ENCODE results near the gene CCDC146. TPM values are rescaled to one million over a fixed set of nuclear protein-coding genes. Genes with fewer than 3 reads are reported as not detected.

CCDC146 gene
- total and polyA plus RNA-seq, 10 of the 15 experiments (the other 5 are each of a cell fraction or from before 2014, with no cell fraction given): 0.28 to 5.3 (median 1.3) TPM

- CTCF ChIA-PET: no interaction called here
- SMC1A ChIA-PET (ENCODE audit: uncharacterized antibody, unreplicated experiment): no interaction called here
- H3K4me3 ChIP-seq: no peak overlapping the region
- H3K27ac ChIP-seq (ENCODE audit: control insufficient read depth, insufficient read depth): no peak overlapping the region
- RAD21 ChIA-PET (ENCODE audit: unreplicated experiment): no interaction called here
- BruUV-seq (replicated peaks): no TSS peak
- intact Hi-C loops (cut with micrococcal nuclease; ENCODE audit: unreplicated experiment): no loop called here
- ATAC-seq (no peak), FAIRE-seq (no peak), DNase-seq (ENCODE audit: low read depth, low spot score) (no peak)
- H4K20me1 ChIP-seq (ENCODE audit: control insufficient read depth, insufficient read depth): no peaks in the 10 kb centered on the region
- no peaks in the 10 kb centered on the region for H3K9me3 ChIP-seq (replicated peaks; ENCODE audit: control insufficient read depth, insufficient read depth, low read length)
- POLR2A ChIA-PET: no interaction called here
- H3K36me3 ChIP-seq (ENCODE audit: control insufficient read depth in 2 of 2, insufficient read depth in 2 of 2, low read length in 1 of 2): no peaks in the 10 kb centered on the region
- in situ Hi-C loops (cut with MboI): no loop called here
- H3K9ac ChIP-seq (ENCODE audit: control insufficient read depth, insufficient read depth, low read length): no peak overlapping the region
- H3K27me3 ChIP-seq (replicated peaks in 1 of 2; ENCODE audit: control insufficient read depth in 2 of 2, insufficient read depth in 2 of 2, low read length in 1 of 2): no peaks in the 10 kb centered on the region
- H2AFZ ChIP-seq (ENCODE audit: control insufficient read depth, low read depth, low read length): no peak overlapping the region
- H3K4me2 ChIP-seq (ENCODE audit: control insufficient read depth, insufficient read depth): no peak overlapping the region
- WGBS (ENCODE audit: insufficient coverage, insufficient replicate concordance, low lambda C conversion rate, missing lambda C conversion rate): 50% methylated on average over 3 of the region's 3 CpGs
- H3K79me2 ChIP-seq (ENCODE audit: control insufficient read depth, insufficient read depth, low read length): no peaks in the 10 kb centered on the region
- TF ChIP-seq HCFC1 (IDR thresholded peaks at IDR 0.05; ENCODE audit: low read length): no peak
- TF ChIP-seq MYB (IDR thresholded peaks at IDR 0.05; ENCODE audit: borderline replicate concordance, low read depth, low read length): no peak
- no peak for TF ChIP-seq MEF2A (IDR thresholded peaks at IDR 0.05; ENCODE audit: insufficient read depth, low read depth, low read length)
- TF ChIP-seq SUPT20H (IDR thresholded peaks at IDR 0.05; ENCODE audit: borderline replicate concordance, control insufficient read depth, low read depth, low read length): no peak
- TF ChIP-seq ELK1 (IDR thresholded peaks at IDR 0.05; ENCODE audit: low read depth, low read length): no peak
- no peak for TF ChIP-seq RB1 (IDR thresholded peaks at IDR 0.05; ENCODE audit: borderline replicate concordance)
- TF ChIP-seq, protein P1, sequence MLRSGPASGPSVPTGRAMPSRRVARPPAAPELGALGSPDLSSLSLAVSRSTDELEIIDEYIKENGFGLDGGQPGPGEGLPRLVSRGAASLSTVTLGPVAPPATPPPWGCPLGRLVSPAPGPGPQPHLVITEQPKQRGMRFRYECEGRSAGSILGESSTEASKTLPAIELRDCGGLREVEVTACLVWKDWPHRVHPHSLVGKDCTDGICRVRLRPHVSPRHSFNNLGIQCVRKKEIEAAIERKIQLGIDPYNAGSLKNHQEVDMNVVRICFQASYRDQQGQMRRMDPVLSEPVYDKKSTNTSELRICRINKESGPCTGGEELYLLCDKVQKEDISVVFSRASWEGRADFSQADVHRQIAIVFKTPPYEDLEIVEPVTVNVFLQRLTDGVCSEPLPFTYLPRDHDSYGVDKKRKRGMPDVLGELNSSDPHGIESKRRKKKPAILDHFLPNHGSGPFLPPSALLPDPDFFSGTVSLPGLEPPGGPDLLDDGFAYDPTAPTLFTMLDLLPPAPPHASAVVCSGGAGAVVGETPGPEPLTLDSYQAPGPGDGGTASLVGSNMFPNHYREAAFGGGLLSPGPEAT (IDR thresholded peaks at IDR 0.05; ENCODE audit: low read depth): no peak
- TF ChIP-seq CBFB (IDR thresholded peaks at IDR 0.05; ENCODE audit: low read depth): no peak
- TF ChIP-seq, protein P2, sequence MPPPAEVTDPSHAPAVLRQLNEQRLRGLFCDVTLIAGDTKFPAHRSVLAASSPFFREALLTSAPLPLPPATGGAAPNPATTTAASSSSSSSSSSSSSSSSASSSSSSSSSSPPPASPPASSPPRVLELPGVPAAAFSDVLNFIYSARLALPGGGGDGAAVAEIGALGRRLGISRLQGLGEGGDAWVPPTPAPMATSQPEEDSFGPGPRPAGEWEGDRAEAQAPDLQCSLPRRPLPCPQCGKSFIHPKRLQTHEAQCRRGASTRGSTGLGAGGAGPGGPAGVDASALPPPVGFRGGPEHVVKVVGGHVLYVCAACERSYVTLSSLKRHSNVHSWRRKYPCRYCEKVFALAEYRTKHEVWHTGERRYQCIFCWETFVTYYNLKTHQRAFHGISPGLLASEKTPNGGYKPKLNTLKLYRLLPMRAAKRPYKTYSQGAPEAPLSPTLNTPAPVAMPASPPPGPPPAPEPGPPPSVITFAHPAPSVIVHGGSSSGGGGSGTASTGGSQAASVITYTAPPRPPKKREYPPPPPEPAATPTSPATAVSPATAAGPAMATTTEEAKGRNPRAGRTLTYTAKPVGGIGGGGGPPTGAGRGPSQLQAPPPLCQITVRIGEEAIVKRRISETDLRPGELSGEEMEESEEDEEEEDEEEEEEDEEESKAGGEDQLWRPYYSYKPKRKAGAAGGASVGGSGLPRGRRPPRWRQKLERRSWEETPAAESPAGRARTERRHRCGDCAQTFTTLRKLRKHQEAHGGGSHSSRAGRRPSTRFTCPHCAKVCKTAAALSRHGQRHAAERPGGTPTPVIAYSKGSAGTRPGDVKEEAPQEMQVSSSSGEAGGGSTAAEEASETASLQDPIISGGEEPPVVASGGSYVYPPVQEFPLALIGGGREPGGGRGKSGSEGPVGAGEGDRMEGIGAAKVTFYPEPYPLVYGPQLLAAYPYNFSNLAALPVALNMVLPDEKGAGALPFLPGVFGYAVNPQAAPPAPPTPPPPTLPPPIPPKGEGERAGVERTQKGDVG (CRISPR knock-in tag; IDR thresholded peaks at IDR 0.05): no peak
- H3K4me1 ChIP-seq (ENCODE audit: control insufficient read depth, insufficient read depth, low read length): no peaks in the 10 kb centered on the region
Observed at GRCh38 chr7:77281780-77282478, 159.5 kb downstream of the CCDC146 start.

Measured in GM12878 (cell line).